GM12878 (cell line): ENCODE measurements around the gene ASNSD1. TPM values are rescaled to one million over a fixed set of nuclear protein-coding genes. Genes with fewer than 3 reads are reported as not detected.

ENCODE experiments used
- ATAC-seq: fragments of 200-7000 bp; cut with Tn5 transposase; 3 replicates; pipeline ENCODE4 v1.9.1; 2020; ENCODE audit warnings: mild to moderate bottlenecking, moderate library complexity
- BruUV-seq: library from RNA; stranded (reverse); fragments of 400-500 nt; replicated peaks from 2 replicates; lab custom pipeline; 2021; lab: Mats Ljungman, UMichigan
- CTCF ChIA-PET: fragments of 300-600 bp; sonication (Branson Sonifier 250); formaldehyde crosslinking; extraction: SDS; loops from one replicate; lab custom pipeline; 2021; ENCODE audit warnings: inconsistent platforms; lab: Yijun Ruan, JAX
- POLR2A ChIA-PET: fragments of 350-600 bp; formaldehyde crosslinking; extraction: SDS; loops from one replicate; lab custom pipeline; 2021; ENCODE audit warnings: inconsistent platforms; lab: Charles Lee
- RAD21 ChIA-PET: fragments of 300-600 bp; sonication (Branson Sonifier 250); formaldehyde crosslinking; loops from one replicate; lab custom pipeline; 2023; ENCODE audit warnings: antibody characterized with exemption; ENCODE audit not compliant: unreplicated experiment; lab: Charles Lee
- SMC1A ChIA-PET: fragments of 300-600 bp; sonication (Branson Sonifier 250); formaldehyde crosslinking; loops from one replicate; lab custom pipeline; 2023; ENCODE audit not compliant: unreplicated experiment, uncharacterized antibody; lab: Charles Lee
- DNase-seq: peaks from one replicate; pipeline ENCODE4 v3.0.0-alpha.2; 2011; ENCODE audit warnings: low read depth, low spot score
- FAIRE-seq: peaks from 3 replicates; lab custom pipeline; 2011; peaks lifted over from hg19 to GRCh38; lab: Jason Lieb, UNC
- H2AFZ ChIP-seq: 2 replicates; pipeline ENCODE4 v1.6.0; 2011; ENCODE audit warnings: low read depth, low read length, control low read depth; ENCODE audit not compliant: control insufficient read depth
- H3K27ac ChIP-seq: 2 replicates; pipeline ENCODE4 v1.5.1; 2011; ENCODE audit warnings: control low read depth; ENCODE audit not compliant: control insufficient read depth, insufficient read depth
- H3K27me3 ChIP-seq, 2 experiments: replicated peaks in 1 of 2; 2 replicates each; pipeline versions ENCODE4 v1.6.0 to v1.6.1; 2011; ENCODE audit warnings: low read length in 1 of 2; ENCODE audit not compliant: control insufficient read depth in 2 of 2, insufficient read depth in 2 of 2
- H3K36me3 ChIP-seq, 2 experiments: 2 replicates each; pipeline ENCODE4 v1.5.1; 2011; ENCODE audit warnings: low read length in 1 of 2; ENCODE audit not compliant: control insufficient read depth in 2 of 2, insufficient read depth in 2 of 2
- H3K4me1 ChIP-seq: 2 replicates; pipeline ENCODE4 v1.6.1; 2011; ENCODE audit warnings: mild to moderate bottlenecking, low read length, moderate library complexity, mixed read lengths; ENCODE audit not compliant: control insufficient read depth, insufficient read depth
- H3K4me2 ChIP-seq: 2 replicates; pipeline ENCODE4 v1.6.0; 2011; ENCODE audit warnings: control low read depth; ENCODE audit not compliant: control insufficient read depth, insufficient read depth
- H3K4me3 ChIP-seq: fragments of 200-600 bp; sonication (generic); 2 replicates; pipeline ENCODE4 v1.5.1; 2016
- H3K79me2 ChIP-seq: 2 replicates; pipeline ENCODE4 v1.6.0; 2011; ENCODE audit warnings: low read length; ENCODE audit not compliant: control insufficient read depth, insufficient read depth
- H3K9ac ChIP-seq: 2 replicates; pipeline ENCODE4 v1.8.0; 2011; ENCODE audit warnings: low read length, control low read depth, mixed read lengths; ENCODE audit not compliant: control insufficient read depth, insufficient read depth
- H3K9me3 ChIP-seq: replicated peaks from 3 replicates; pipeline ENCODE4 v1.5.1; 2011; ENCODE audit warnings: mild to moderate bottlenecking, low read length; ENCODE audit not compliant: control insufficient read depth, insufficient read depth
- H4K20me1 ChIP-seq: 2 replicates; pipeline ENCODE4 v1.6.0; 2011; ENCODE audit not compliant: control insufficient read depth, insufficient read depth
- EP300 ChIP-seq, 2 experiments: fragments of 150-350 bp in 1 of 2; IDR thresholded peaks; 2 replicates each; pipeline ENCODE4 v1.6.1; 2011 to 2012; ENCODE audit warnings: low read depth in 2 of 2, low read length in 2 of 2, borderline replicate concordance in 1 of 2, improper control_type of control experiment in 1 of 2, inconsistent platforms in 1 of 2; ENCODE audit not compliant: control insufficient read depth in 1 of 2
- ESRRA ChIP-seq: IDR thresholded peaks from 2 replicates; pipeline ENCODE4 v1.6.1; 2012; ENCODE audit warnings: mild to moderate bottlenecking, low read length, improper control_type of control experiment
- IRF5 ChIP-seq: fragments of 450-650 bp; IDR thresholded peaks from 2 replicates; pipeline ENCODE4 v1.6.1; 2017; ENCODE audit warnings: borderline replicate concordance
- JUND ChIP-seq: IDR thresholded peaks from 2 replicates; pipeline ENCODE4 v1.6.1; 2012; ENCODE audit warnings: low read depth, mild to moderate bottlenecking, low read length, improper control_type of control experiment, moderate library complexity
- LARP7 ChIP-seq: fragments of 450-650 bp; IDR thresholded peaks from 2 replicates; pipeline ENCODE4 v1.6.1; 2017; ENCODE audit warnings: mild to moderate bottlenecking
- MTA3 ChIP-seq: IDR thresholded peaks from 2 replicates; pipeline ENCODE4 v1.6.1; 2012; ENCODE audit warnings: low read length, inconsistent platforms, borderline replicate concordance
- POLR2AphosphoS5 ChIP-seq: IDR thresholded peaks from 2 replicates; pipeline ENCODE4 v1.6.1; 2011; ENCODE audit warnings: mild to moderate bottlenecking, low read length, inconsistent platforms
- TAF1 ChIP-seq: IDR thresholded peaks from 2 replicates; pipeline ENCODE4 v1.6.1; 2011; ENCODE audit warnings: mild to moderate bottlenecking, low read depth, low read length, borderline replicate concordance
- TARDBP ChIP-seq: IDR thresholded peaks from 2 replicates; pipeline ENCODE4 v1.6.1; 2016; ENCODE audit warnings: borderline replicate concordance
- ZBED1 ChIP-seq: IDR thresholded peaks from 2 replicates; pipeline ENCODE4 v1.6.1; 2016; ENCODE audit warnings: borderline replicate concordance
- ZNF384 ChIP-seq: IDR thresholded peaks from 2 replicates; pipeline ENCODE4 v1.6.1; 2012; ENCODE audit warnings: low read depth, mild to moderate bottlenecking, low read length, improper control_type of control experiment, borderline replicate concordance
- WGBS: methylation state at CpG from one replicate; pipeline ENCODE4 v1.1.6; 2016; ENCODE audit warnings: low lambda C conversion rate; ENCODE audit not compliant: insufficient replicate concordance, insufficient coverage; ENCODE audit errors: missing lambda C conversion rate; 5-methylcytosine and 5-hydroxymethylcytosine counted together
- in situ Hi-C: fragments of 300-500 bp; cut with MboI; formaldehyde crosslinking; loops from 9 replicates; pipeline ENCODE4 v1.14.3; 2018; ENCODE audit warnings: mixed read lengths
- intact Hi-C: fragments of 100-400 bp; cut with micrococcal nuclease; formaldehyde crosslinking; loops from one replicate; pipeline ENCODE4 v1.14.2; 2022; ENCODE audit not compliant: unreplicated experiment
- polyA plus RNA-seq, 11 experiments: library from polyadenylated mRNA; depleted of rRNA in 4 of 11; unstranded in 6 of 11; stranded (reverse) in 5 of 11; fragments of >200 nt; fragmentation: Nextera tagmentation in 4 of 11; fragmentation: Illumina TruSeq in 1 of 11; extraction: Ambion mirVana in 4 of 11; extraction: Trizol in 1 of 11; gene quantifications; 1 replicate in 1 of 11; 2 replicates in 10 of 11; pipeline versions ENCODE4 v1.2.1 to v1.2.3, GENCODE V29; 2011 to 2016; ENCODE audit warnings: inconsistent platforms in 2 of 11, missing spikeins in 2 of 11, low read depth in 1 of 11
- total RNA-seq, 4 experiments: library from RNA; depleted of rRNA in 3 of 4; stranded (reverse); fragments of >200 nt in 3 of 4; fragmentation: Illumina TruSeq in 1 of 4; extraction: Trizol in 1 of 4; gene quantifications; 2 replicates each; pipeline versions ENCODE4 v1.2.1 to v1.2.3, GENCODE V29; 2013 to 2021

The ASNSD1 gene
- total and polyA plus RNA-seq, 10 of the 15 experiments (the other 5 are each of a cell fraction or from before 2014, with no cell fraction given): 39.1 to 89.8 (median 72.1) TPM

- ChIA-PET CTCF (no interaction called here), RAD21 (no interaction called here), POLR2A (no interaction called here), SMC1A (interaction anchor here (1.2 to 1.3 kb wide), 2 partner anchors 10 to 14 kb away, joined by 3 to 4 read pairs; no protein-coding TSS in a partner anchor)
- Histone ChIP-seq H3K27ac (no peak overlapping the region), H3K4me1 (no peaks in the 10 kb centered on the region), H3K9ac (no peak overlapping the region), H3K4me2 (no peak overlapping the region), H2AFZ (no peak overlapping the region), H3K27me3 (no peaks in the 10 kb centered on the region; a peak in 1 of 4 replicates), H4K20me1 (no peaks in the 10 kb centered on the region), H3K36me3 (no peaks in the 10 kb centered on the region), H3K9me3 (no peaks in the 10 kb centered on the region), H3K79me2 (no peaks in the 10 kb centered on the region), H3K4me3 (no peak overlapping the region)
- in situ Hi-C loops (no loop called here), intact Hi-C loops (no loop called here)
- 37% methylated on average over 6 of the region's 6 CpGs for WGBS
- no TSS peak for BruUV-seq
- TF ChIP-seq TARDBP: no peak
- no peak for TF ChIP-seq EP300 (IDR thresholded peaks at IDR 0.05; ENCODE audit: borderline replicate concordance in 1 of 2, control insufficient read depth in 1 of 2, low read depth in 2 of 2, low read length in 2 of 2)
- no peak for TF ChIP-seq ZBED1
- TF ChIP-seq JUND: no peak
- no peak for TF ChIP-seq POLR2AphosphoS5
- TF ChIP-seq ESRRA: no peak
- no peak for TF ChIP-seq LARP7
- no peak for TF ChIP-seq IRF5
- TF ChIP-seq TAF1: no peak
- no peak for TF ChIP-seq ZNF384
- TF ChIP-seq MTA3: no peak
- DNase-seq (no peak), ATAC-seq (no peak), FAIRE-seq (no peak)
These were observed 48.1 kb upstream of the ASNSD1 start for GRCh38 chr2:189613077-189613636.
